ENCODE data around the gene GPR84. TPM values are rescaled to one million over a fixed set of nuclear protein-coding genes. Genes with fewer than 3 reads are reported as not detected.

Gene GPR84
- total and polyA plus RNA-seq, 2 experiments from 2014 or later = not detected

GRCh38 chr12:54359762-54360351, 4.4 kb downstream of the GPR84 start:
- H3K4me3 ChIP-seq = peak overlapping the region; percentile 75
- Mint-ChIP-seq H3K4me1 (peaks cover 6% of the 10 kb centered on the region), H3K36me3 (ENCODE audit: low read depth) (no peaks in the 10 kb centered on the region; the same call in 2 of the 3 replicates), H3K27ac (no peak overlapping the region), H3K9me3 (no peaks in the 10 kb centered on the region), H3K4me3 (peak overlapping the region; percentile 50; the same call in 2 of the 3 replicates), H3K27me3 (ENCODE audit: insufficient read depth, low read depth, poor library complexity) (peaks cover 22% of the 10 kb centered on the region)
- peak overlapping the region; percentile 60; the same call in 1 of the 2 replicates for H2AFZ ChIP-seq
- H3K9me2 ChIP-seq (ENCODE audit: insufficient read depth) = no peaks in the 10 kb centered on the region
- H4K20me1 ChIP-seq (replicated peaks; ENCODE audit: insufficient read depth) = no peaks in the 10 kb centered on the region
- peaks cover 44% of the 10 kb centered on the region for H3K4me1 ChIP-seq (ENCODE audit: insufficient read depth)
- ATAC-seq = no peak
- peaks cover 8% of the 10 kb centered on the region for H3F3A ChIP-seq (replicated peaks; ENCODE audit: low read depth)
- H3K4me2 ChIP-seq = peak overlapping the region; percentile 82
- H3K27me3 ChIP-seq (ENCODE audit: insufficient read depth) = peaks cover 6% of the 10 kb centered on the region; the same call in 1 of the 2 replicates
- DNase-seq (ENCODE audit: low spot score) = no peak
- peak overlapping the region; percentile 32; the same call in 1 of the 2 replicates for H3K27ac ChIP-seq (ENCODE audit: low read depth)
- H3K36me3 ChIP-seq (ENCODE audit: insufficient read depth) = no peaks in the 10 kb centered on the region
- TF ChIP-seq ZNF114 (CRISPR knock-in tag; IDR thresholded peaks at IDR 0.05) (no peak), ETS1 (IDR thresholded peaks at IDR 0.05) (no peak), JUNB (IDR thresholded peaks at IDR 0.05; ENCODE audit: unreplicated experiment) (no peak), EZH2 (IDR thresholded peaks at IDR 0.05; ENCODE audit: low read depth, unreplicated experiment) (no peak), REST (IDR thresholded peaks at IDR 0.05; ENCODE audit: unreplicated experiment) (no peak), CREB1 (CRISPR knock-in tag; IDR thresholded peaks at IDR 0.05; ENCODE audit: low read depth) (no peak), CTCF (conservative IDR thresholded peaks at IDR 0.05; ENCODE audit: low read depth in 2 of 2) (no peak), POLR2AphosphoS5 (IDR thresholded peaks at IDR 0.05; ENCODE audit: low read depth) (no peak), STAT1 (IDR thresholded peaks at IDR 0.05; ENCODE audit: unreplicated experiment) (no peak), ZNF331 (CRISPR knock-in tag; IDR thresholded peaks at IDR 0.05; ENCODE audit: low read depth) (no peak), EZH2phosphoT487 (IDR thresholded peaks at IDR 0.05; ENCODE audit: unreplicated experiment) (no peak)
- H3K79me2 ChIP-seq (replicated peaks; ENCODE audit: insufficient read depth) = no peaks in the 10 kb centered on the region; the same call in 1 of the 2 replicates
